Rectal smooth muscle tissue (tissue), 1 donor: Measurements from ENCODE around the gene STOX2.

Experiments used
- H3K27ac ChIP-seq: one replicate; pipeline ENCODE4 v1.7.0; 2013; ENCODE audit warnings: low read depth, low read length, inconsistent platforms
- H3K27me3 ChIP-seq: one replicate; pipeline ENCODE4 v1.7.0; 2013; ENCODE audit warnings: low read length; ENCODE audit not compliant: control insufficient read depth, insufficient read depth
- H3K36me3 ChIP-seq: one replicate; pipeline ENCODE4 v1.7.0; 2013; ENCODE audit warnings: low read length; ENCODE audit not compliant: control insufficient read depth, insufficient read depth
- H3K4me1 ChIP-seq: one replicate; pipeline ENCODE4 v1.7.0; 2013; ENCODE audit warnings: low read length; ENCODE audit not compliant: control insufficient read depth, insufficient read depth
- H3K4me3 ChIP-seq: one replicate; pipeline ENCODE4 v1.7.0; 2013; ENCODE audit warnings: low read length
- H3K9ac ChIP-seq: one replicate; pipeline ENCODE4 v1.7.0; 2013; ENCODE audit warnings: low read length

The STOX2 gene

GRCh38 chr4:183905593-183906488, 734 bp downstream of the STOX2 start:
- no peak overlapping the region for H3K27ac ChIP-seq
- H3K27me3 ChIP-seq: no peaks in the 10 kb centered on the region
- H3K4me3 ChIP-seq: peak overlapping the region; percentile 70
- no peaks in the 10 kb centered on the region for H3K36me3 ChIP-seq
- H3K4me1 ChIP-seq: no peaks in the 10 kb centered on the region
- no peak overlapping the region for H3K9ac ChIP-seq

GRCh38 chr4:183906489-183906738, 1.3 kb downstream of the STOX2 start:
- Histone ChIP-seq H3K27ac (no peak overlapping the region), H3K27me3 (no peaks in the 10 kb centered on the region), H3K36me3 (no peaks in the 10 kb centered on the region), H3K9ac (no peak overlapping the region), H3K4me1 (no peaks in the 10 kb centered on the region), H3K4me3 (peak overlapping the region; percentile 70)

GRCh38 chr4:183906739-183907651, 1.9 kb downstream of the STOX2 start:
- H3K36me3 ChIP-seq: no peaks in the 10 kb centered on the region
- H3K27ac ChIP-seq: no peak overlapping the region
- peak overlapping the region; percentile 70 for H3K4me3 ChIP-seq
- H3K9ac ChIP-seq: no peak overlapping the region
- H3K4me1 ChIP-seq: no peaks in the 10 kb centered on the region
- no peaks in the 10 kb centered on the region for H3K27me3 ChIP-seq

GRCh38 chr4:183907871-183908683, 3.0 kb downstream of the STOX2 start:
- H3K4me3 ChIP-seq: no peak overlapping the region
- no peak overlapping the region for H3K9ac ChIP-seq
- H3K27ac ChIP-seq: no peak overlapping the region
- H3K27me3 ChIP-seq: no peaks in the 10 kb centered on the region
- no peaks in the 10 kb centered on the region for H3K4me1 ChIP-seq
- no peaks in the 10 kb centered on the region for H3K36me3 ChIP-seq

GRCh38 chr4:183909187-183909586, 4.1 kb downstream of the STOX2 start:
- Histone ChIP-seq H3K9ac (no peak overlapping the region), H3K27ac (no peak overlapping the region), H3K36me3 (no peaks in the 10 kb centered on the region), H3K27me3 (no peaks in the 10 kb centered on the region), H3K4me1 (no peaks in the 10 kb centered on the region), H3K4me3 (no peak overlapping the region)

- Histone ChIP-seq H3K9ac (no peak overlapping the region), H3K4me1 (no peaks in the 10 kb centered on the region), H3K4me3 (no peak overlapping the region), H3K27ac (no peak overlapping the region), H3K27me3 (no peaks in the 10 kb centered on the region), H3K36me3 (no peaks in the 10 kb centered on the region)
Observed at GRCh38 chr4:183909801-183910200, 4.7 kb downstream of the STOX2 start.

- no peaks in the 10 kb centered on the region for H3K27me3 ChIP-seq
Observed at GRCh38 chr4:183912585-183912984, 7.5 kb downstream of the STOX2 start.

GRCh38 chr4:183915976-183916375, 10.9 kb downstream of the STOX2 start:
- H3K4me1 ChIP-seq: no peaks in the 10 kb centered on the region
- no peak overlapping the region for H3K4me3 ChIP-seq
- no peaks in the 10 kb centered on the region for H3K36me3 ChIP-seq
- no peak overlapping the region for H3K9ac ChIP-seq
- H3K27me3 ChIP-seq: no peaks in the 10 kb centered on the region
- no peak overlapping the region for H3K27ac ChIP-seq

More at GRCh38 chr4:183912585-183912984, 7.5 kb downstream of the STOX2 start:
- H3K4me3 ChIP-seq: no peak overlapping the region
- no peak overlapping the region for H3K27ac ChIP-seq
- H3K4me1 ChIP-seq: no peaks in the 10 kb centered on the region
- H3K36me3 ChIP-seq: no peaks in the 10 kb centered on the region
- H3K9ac ChIP-seq: no peak overlapping the region

GRCh38 chr4:183918696-183919095, 13.6 kb downstream of the STOX2 start:
- H3K4me3 ChIP-seq: no peak overlapping the region
- H3K27me3 ChIP-seq: no peaks in the 10 kb centered on the region
- no peaks in the 10 kb centered on the region for H3K36me3 ChIP-seq
- no peak overlapping the region for H3K27ac ChIP-seq
- H3K4me1 ChIP-seq: no peaks in the 10 kb centered on the region
- no peak overlapping the region for H3K9ac ChIP-seq

- Histone ChIP-seq H3K27ac (no peak overlapping the region), H3K36me3 (no peaks in the 10 kb centered on the region), H3K4me1 (no peaks in the 10 kb centered on the region), H3K4me3 (no peak overlapping the region), H3K9ac (no peak overlapping the region), H3K27me3 (no peaks in the 10 kb centered on the region)
Observed at GRCh38 chr4:183919141-183919540, 14.0 kb downstream of the STOX2 start.

- no peaks in the 10 kb centered on the region for H3K4me1 ChIP-seq
- H3K36me3 ChIP-seq: no peaks in the 10 kb centered on the region
- H3K4me3 ChIP-seq: no peak overlapping the region
- no peaks in the 10 kb centered on the region for H3K27me3 ChIP-seq
- no peak overlapping the region for H3K9ac ChIP-seq
- no peak overlapping the region for H3K27ac ChIP-seq
Observed at GRCh38 chr4:183920512-183920911, 15.4 kb downstream of the STOX2 start.

GRCh38 chr4:183921335-183921734, 16.2 kb downstream of the STOX2 start:
- no peaks in the 10 kb centered on the region for H3K27me3 ChIP-seq
- H3K9ac ChIP-seq: no peak overlapping the region
- H3K4me3 ChIP-seq: no peak overlapping the region
- no peaks in the 10 kb centered on the region for H3K4me1 ChIP-seq
- no peak overlapping the region for H3K27ac ChIP-seq
- H3K36me3 ChIP-seq: no peaks in the 10 kb centered on the region
